HepG2 (cell line): Measurements from ENCODE around the gene NFATC2. TPM values are rescaled to one million over a fixed set of nuclear protein-coding genes. Genes with fewer than 3 reads are reported as not detected.

Experiments used
- BCL3 ChIP-seq: sonication (generic); formaldehyde crosslinking; IDR thresholded peaks from 2 replicates; pipeline ENCODE4 v1.5.1; 2020; ENCODE audit warnings: mild to moderate bottlenecking, missing genetic modification reagents, moderate library complexity
- CENPT ChIP-seq: sonication (generic); formaldehyde crosslinking; IDR thresholded peaks from 2 replicates; pipeline ENCODE4 v1.8.0; 2022; ENCODE audit warnings: low read depth, mild to moderate bottlenecking, moderate library complexity, missing genetic modification reagents
- CERS6 ChIP-seq: sonication (generic); formaldehyde crosslinking; IDR thresholded peaks from 2 replicates; pipeline ENCODE4 v1.5.0; 2020; ENCODE audit warnings: missing genetic modification reagents
- ESRRA ChIP-seq: sonication (generic); formaldehyde crosslinking; IDR thresholded peaks from 2 replicates; pipeline ENCODE4 v1.5.1; 2020; ENCODE audit warnings: mild to moderate bottlenecking, low read depth, missing genetic modification reagents
- FOXO4 ChIP-seq: sonication (generic); formaldehyde crosslinking; conservative IDR thresholded peaks from 2 replicates; pipeline ENCODE4 v1.8.1; 2023; ENCODE audit warnings: missing genetic modification reagents
- HBP1 ChIP-seq: IDR thresholded peaks from 2 replicates; pipeline ENCODE4 v1.6.1; 2016; ENCODE audit warnings: low read depth, control low read depth
- KAT7 ChIP-seq: IDR thresholded peaks from 2 replicates; pipeline ENCODE4 v1.6.1; 2018; ENCODE audit warnings: borderline replicate concordance, missing compliant biosample characterization
- SATB2 ChIP-seq: sonication (generic); formaldehyde crosslinking; IDR thresholded peaks from 2 replicates; pipeline ENCODE4 v1.5.0; 2020; ENCODE audit warnings: missing genetic modification reagents
- SOX5 ChIP-seq: IDR thresholded peaks from 2 replicates; pipeline ENCODE4 v1.6.1; 2016; ENCODE audit warnings: borderline replicate concordance
- SRY ChIP-seq: sonication (generic); formaldehyde crosslinking; IDR thresholded peaks from 2 replicates; pipeline ENCODE4 v1.8.0; 2022; ENCODE audit warnings: mild to moderate bottlenecking, missing genetic modification reagents
- TFDP1 ChIP-seq: IDR thresholded peaks from 2 replicates; pipeline ENCODE4 v1.6.1; 2016; ENCODE audit warnings: missing compliant biosample characterization, missing genetic modification reagents, borderline replicate concordance
- ZBTB39 ChIP-seq: sonication (generic); formaldehyde crosslinking; IDR thresholded peaks from 2 replicates; pipeline ENCODE4 v1.5.0; 2020; ENCODE audit warnings: missing genetic modification reagents
- ZNF136 ChIP-seq: sonication (generic); formaldehyde crosslinking; IDR thresholded peaks from 2 replicates; pipeline ENCODE4 v1.8.1; 2022; ENCODE audit warnings: low read depth, mild to moderate bottlenecking, moderate library complexity, missing genetic modification reagents
- ZNF260 ChIP-seq: sonication (generic); formaldehyde crosslinking; IDR thresholded peaks from 2 replicates; pipeline ENCODE4 v1.4.0; 2020; ENCODE audit warnings: missing genetic modification reagents, low read depth, mild to moderate bottlenecking, borderline replicate concordance
- ZNF280D ChIP-seq: sonication (generic); formaldehyde crosslinking; IDR thresholded peaks from 2 replicates; pipeline ENCODE4 v1.5.1; 2020; ENCODE audit warnings: mild to moderate bottlenecking, missing genetic modification reagents
- ZSCAN30 ChIP-seq: sonication (generic); formaldehyde crosslinking; IDR thresholded peaks from 2 replicates; pipeline ENCODE4 v1.5.0; 2020; ENCODE audit warnings: mild to moderate bottlenecking, missing genetic modification reagents
- polyA plus RNA-seq, 8 experiments: library from polyadenylated mRNA; depleted of rRNA in 3 of 8; stranded (reverse) in 7 of 8; unstranded in 1 of 8; fragments of >200 nt; fragmentation: Illumina TruSeq in 4 of 8; extraction: Trizol in 4 of 8; gene quantifications; 2 replicates each; pipeline versions ENCODE4 v1.2.1 to v1.2.3, GENCODE V29; 2011 to 2016; ENCODE audit warnings: low read depth in 4 of 8, missing spikeins in 1 of 8, mixed read lengths in 1 of 8; ENCODE audit not compliant: insufficient read depth in 1 of 8
- total RNA-seq, 5 experiments: library from RNA; depleted of rRNA; stranded (reverse); fragments of >200 nt; fragmentation: Illumina TruSeq; extraction: Trizol; gene quantifications; 2 replicates each; pipeline ENCODE4 v1.2.3, GENCODE V29; 2016; ENCODE audit warnings: low read depth in 1 of 5

NFATC2 gene
- total and polyA plus RNA-seq, 2 of the 13 experiments (the other 11 are each of a cell fraction or from before 2014, with no cell fraction given) = 1.9 to 3.3 TPM

GRCh38 chr20:51541189-51542032 is 1.1 kb downstream of the NFATC2 start (continued):
- TF ChIP-seq ESRRA (CRISPR knock-in tag) (peak; percentile 79), SRY (0 out of 2 replicates have a peak, but pooled peaks have one; percentile 67), SOX5 (CRISPR knock-in tag) (peak; percentile 76; the same call in 1 of the 2 replicates), HBP1 (CRISPR knock-in tag) (no peak), SATB2 (CRISPR knock-in tag) (no peak), ZBTB39 (CRISPR knock-in tag) (no peak), ZSCAN30 (CRISPR knock-in tag) (no peak), FOXO4 (CRISPR knock-in tag) (no peak), ZNF136 (CRISPR knock-in tag) (no peak), BCL3 (CRISPR knock-in tag) (peak; percentile 91), KAT7 (CRISPR knock-in tag) (no peak), TFDP1 (CRISPR knock-in tag) (no peak; the same call in 1 of the 2 replicates), CENPT (no peak), CERS6 (CRISPR knock-in tag) (no peak), ZNF280D (no peak), ZNF260 (CRISPR knock-in tag) (no peak)
